Islet of Langerhans (tissue), 1 donor: ENCODE results near the gene TBC1D1.
A peak's percentile ranks its signal among the peaks of the same experiment; 100 is the strongest.
"Not testable (repeated sequence)": the region's sequence is repeated elsewhere in the genome, so short reads cannot be mapped to it uniquely, and the experiment has no call there.

ENCODE experiments used
- FAIRE-seq: peaks from one replicate; lab custom pipeline; 2011; peaks lifted over from hg19 to GRCh38; lab: Jason Lieb, UNC

Gene TBC1D1

DNA sequence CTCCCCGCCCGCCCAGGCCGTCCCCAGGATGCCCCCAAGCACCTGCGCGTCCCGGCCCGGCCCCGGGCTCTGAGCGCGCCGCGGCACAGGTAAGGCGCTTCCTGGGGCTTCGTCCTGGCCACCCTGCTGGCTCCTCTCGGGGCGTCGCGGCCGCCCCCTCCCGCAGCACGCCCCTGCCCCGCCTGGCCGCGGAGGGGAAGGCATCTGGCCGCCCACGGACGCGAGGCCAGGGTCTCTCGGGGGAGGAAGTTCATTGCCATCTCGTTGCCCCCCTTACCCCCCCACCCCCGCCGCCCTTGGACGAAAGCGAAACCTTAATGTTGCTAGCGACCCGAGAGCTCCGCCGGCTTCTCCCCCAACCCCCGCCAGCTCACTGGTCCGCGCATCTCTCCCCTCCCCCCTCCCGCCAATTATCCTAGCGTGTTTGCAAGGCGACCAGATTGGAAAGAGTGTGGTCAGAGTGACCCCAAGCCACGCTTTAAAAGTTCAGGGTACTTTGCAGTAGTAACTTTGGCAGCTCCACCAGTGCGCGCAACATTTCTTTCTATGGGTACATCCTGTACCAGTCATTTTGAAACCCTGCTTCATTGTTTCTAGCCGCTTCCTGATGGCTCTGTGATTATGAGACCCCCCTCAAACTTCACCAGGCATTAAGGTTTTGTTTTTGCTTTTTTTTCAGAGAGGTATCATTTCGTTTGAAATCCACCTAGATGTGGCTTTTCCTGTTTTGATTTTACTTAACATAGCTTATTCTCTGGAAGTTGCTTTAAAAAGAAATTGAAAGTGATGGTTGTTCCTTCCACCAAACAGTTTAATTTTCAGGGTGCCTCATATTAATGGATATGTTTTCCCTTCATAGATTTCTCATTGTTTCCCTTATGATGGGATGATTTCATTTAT lies 626 bp downstream of the TBC1D1 start:
- FAIRE-seq = no peak

DNA sequence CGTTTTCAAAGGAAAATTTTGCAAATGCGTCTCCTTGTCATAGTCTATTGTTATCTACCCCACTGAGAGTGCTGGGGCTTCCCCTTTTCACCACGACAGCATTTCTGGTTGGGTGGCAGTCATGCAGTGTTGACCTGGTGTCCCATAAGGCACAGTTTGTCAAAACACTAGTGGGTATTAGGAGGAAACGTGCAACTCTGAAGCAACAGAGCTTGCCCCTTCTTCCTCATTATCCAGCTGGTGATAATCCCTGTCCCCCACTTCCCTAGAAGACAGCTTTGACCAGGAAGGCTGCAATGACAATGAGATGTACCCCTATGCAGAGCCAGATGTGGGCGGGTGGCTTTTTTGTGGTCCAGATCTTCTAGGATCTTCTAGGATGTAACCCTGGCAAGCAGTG lies 1.8 kb downstream of the TBC1D1 start:
- no peak for FAIRE-seq

DNA sequence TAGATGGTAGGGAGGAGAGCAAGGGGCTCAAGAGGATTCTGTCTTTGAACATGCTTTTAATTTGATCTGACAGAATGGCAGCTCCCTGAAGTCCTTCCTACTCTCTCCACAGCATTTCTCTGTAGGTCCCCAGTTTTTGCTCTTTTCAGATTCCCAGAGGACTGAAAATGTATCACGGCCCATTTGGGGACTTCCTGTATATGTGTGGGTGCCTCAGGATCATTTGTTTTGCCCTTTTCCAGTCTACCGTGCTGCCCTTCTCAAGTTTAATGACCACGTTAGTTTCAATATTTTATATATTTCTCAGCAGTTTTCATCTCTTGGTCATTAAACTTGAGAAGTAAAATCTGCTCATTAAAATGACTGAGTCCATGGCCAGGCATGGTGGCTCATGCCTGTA lies 2.3 kb downstream of the TBC1D1 start:
- no peak for FAIRE-seq

DNA sequence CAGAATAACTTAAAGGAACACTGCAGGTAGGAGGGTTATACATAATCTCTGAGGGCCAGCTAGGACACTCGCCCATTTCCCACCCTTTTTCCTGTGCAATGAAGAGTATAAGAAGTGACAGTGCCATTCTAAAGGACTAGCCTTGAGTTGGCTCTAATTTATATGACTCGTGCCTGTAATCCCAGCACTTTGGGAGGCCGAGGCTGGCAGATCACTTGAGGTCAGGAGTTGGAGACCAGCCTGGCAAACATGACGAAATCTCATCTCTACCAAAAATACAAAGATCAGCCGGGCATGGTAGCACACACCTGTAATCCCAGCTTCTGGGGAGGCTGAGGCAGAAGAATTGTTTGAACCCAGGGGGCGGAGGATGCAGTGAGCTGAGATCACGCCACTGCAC lies 4.4 kb downstream of the TBC1D1 start:
- no peak for FAIRE-seq

DNA sequence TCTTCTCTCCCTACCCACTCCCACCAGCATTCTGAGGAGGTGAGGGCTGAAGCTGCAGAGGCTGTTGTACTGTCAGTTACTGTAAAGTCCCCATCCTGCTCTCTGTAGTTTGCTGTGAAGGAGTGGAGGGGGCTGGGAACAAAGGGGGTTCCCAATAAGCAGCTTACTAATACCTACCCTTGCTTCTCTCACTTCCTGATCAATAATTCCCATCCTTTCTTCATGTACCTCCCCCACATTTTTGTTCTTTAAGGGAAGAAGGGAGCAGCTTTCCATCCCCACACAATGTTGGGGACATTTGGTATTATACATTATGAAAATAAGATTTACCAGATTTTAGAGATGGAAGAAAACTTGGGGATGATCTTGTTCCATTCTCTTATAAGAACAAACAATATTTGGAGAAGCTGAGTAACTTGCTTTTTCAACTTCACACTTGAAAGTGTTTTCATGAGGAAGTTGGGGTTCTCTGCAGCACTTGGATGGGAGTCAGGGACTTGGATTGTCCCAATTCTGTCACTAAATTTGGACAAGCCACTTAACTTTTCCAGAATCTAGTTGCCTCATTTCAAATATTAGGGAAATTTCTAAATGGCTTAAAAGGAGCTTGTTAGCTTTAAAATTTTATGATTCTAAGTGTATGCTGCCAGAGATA lies 5.4 kb downstream of the TBC1D1 start:
- FAIRE-seq = no peak

DNA sequence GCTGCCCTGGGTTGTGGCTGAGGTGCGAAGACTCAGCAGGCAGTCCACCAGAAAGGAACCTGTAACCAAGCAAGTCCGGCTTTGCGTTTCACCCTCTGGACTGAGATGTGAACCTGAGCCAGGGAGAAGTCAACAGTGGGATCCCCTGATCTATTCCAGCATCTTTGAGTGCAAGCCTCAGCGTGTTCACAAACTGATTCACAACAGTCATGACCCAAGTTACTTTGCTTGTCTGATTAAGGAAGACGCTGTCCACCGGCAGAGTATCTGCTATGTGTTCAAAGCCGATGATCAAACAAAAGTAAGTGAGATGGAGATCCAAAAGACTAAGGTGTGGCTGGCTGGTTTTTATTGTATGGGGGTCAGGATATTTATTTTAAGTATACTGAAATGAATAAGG lies 11.3 kb downstream of the TBC1D1 start:
- FAIRE-seq = no peak

DNA sequence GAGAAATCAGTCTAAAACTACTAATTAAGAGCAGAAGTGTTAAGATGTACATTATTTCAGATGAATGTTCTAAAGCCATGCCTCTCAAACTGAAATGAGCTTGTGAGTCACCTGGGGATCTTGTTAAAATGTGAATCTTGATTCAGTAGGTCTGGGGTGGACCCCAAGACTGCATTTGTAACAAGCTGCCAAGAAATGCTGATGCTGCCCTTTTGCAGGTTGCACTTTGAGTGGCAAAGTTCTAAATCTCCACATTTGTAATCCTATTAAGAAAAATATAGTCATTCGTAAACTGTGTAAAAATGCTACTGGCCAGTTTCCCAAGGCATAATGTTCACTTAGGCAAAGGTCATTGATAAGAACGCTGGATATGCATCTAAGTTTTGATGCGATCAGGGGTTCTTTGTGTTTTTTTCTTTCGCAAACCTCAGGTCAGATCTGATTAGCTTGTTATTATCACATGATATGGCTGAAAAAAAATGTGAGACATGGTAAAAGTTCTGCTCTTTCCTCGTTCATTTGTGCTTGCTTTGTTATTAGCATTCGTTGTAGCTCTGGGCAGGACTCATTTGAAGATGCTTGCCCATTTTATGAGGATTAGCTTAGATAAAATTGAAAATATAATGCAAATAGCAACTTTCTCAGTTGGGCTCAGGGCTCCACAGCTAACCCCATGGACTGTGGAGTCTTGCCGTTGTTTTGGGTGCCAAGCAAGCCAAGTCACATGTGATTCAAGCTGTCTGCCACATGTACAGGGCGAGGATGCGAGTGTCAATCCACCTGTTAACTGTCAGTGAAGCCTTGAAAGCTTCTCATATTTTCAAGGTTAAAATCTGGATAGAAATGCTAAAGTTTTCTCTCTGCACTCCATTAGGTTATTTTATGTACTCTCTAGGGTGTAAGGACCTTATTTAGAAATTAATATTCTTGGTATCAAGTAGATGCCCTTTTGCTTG lies 12.1 kb downstream of the TBC1D1 start:
- FAIRE-seq = no peak

DNA sequence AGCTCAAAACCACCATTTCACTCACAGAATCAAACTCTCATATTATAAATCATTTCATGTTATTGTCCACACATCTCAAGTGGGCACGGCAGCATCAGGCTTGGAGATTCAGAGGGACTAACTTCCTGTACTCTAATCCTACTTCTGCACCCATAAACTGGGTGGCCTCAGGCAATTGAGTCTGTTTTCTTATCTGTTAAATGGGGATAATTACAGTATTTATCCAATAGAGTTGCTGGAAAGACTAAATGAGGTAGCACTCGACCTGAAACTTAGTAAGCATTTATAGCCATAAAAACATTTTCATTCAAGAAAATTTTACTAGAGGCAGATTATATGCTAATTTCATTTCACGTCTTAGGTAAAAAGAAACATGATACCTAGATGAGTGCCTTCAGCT lies 13.0 kb downstream of the TBC1D1 start:
- FAIRE-seq = no peak

DNA sequence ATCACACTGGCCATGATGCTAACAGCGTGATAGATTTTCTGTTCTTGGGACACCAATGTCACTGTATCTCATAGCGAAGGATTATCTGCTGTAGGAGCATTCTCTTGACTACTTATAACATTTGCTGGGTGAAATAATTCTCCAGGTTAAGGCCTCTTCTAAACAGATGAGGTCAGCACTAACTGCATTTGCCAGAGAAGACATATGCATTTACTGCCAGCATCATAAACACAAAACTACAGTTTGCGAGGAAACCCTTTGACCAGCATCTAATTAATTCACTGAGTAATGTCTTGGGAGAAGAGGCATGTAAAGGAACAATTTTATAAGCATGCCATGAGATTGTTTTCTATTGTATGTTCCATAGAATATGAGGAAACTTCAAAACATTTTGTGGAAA lies 13.9 kb downstream of the TBC1D1 start:
- FAIRE-seq = no peak

DNA sequence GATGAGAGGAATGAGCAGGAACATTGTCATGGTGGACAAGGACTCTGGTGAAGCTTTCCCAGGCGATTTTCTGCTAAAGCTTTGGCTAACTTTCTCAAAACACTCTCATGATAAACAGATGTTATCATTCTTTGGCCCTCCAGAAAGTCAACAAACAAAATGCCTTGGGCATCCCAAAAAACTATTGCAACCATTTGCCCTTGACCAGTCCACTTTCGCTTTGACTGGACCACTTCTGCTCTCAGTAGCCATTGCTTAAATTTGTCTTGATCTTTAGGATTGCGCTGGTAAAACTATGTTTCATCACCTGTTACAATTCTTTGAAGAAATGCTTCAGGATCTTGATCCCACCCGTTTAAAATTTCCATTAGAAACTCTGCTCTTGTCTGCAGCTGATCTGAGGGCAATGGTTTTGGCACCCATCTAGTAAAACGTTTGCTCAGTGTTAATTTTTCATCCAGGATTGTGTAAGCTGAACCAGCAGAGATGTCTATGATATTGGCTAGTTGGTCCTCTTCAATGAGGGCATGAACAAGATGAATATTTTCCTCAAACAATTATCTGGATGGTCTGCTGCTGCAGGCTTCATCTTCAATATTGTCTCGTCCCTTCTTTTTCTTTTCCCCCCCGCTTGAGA lies 14.8 kb downstream of the TBC1D1 start:
- FAIRE-seq = no peak

DNA sequence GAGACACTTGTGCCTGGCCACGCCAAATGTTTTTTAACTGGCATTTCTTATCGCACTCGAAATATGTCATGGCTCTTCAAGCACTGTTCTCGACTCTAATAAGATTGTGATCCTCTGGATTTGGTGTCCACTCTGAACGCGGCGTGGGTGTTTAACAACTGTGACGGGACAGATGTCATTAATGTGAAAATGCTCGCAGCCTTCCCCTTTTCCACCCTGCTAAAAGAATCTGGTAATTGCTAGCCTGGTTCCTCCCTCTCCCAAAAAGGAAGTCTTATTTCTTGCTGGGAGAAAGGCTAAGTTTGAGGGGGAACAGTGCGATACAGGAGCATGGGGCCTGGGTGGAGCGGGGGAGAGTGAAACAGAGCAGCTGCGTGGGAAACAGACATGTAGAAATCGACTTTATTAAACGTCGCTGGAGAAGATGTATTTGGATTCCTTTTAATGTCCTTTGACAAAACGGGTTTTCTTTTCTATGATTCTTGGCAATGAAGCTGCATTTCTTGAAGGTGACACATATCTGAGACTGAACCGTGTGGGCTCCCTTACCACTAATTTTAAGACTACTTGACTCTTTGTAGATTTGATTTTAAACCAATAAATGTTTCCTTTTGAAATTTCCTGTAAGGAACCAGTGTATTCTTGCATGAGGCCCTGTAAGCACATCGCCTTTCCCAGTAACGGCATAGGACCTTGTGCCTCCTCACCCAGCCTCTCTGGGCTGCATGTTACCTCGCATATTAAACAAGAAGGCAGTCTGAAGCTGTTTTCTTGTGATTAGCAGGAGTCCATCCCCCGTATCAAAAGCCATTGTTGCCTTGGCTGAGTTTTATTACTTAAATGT lies 17.8 kb downstream of the TBC1D1 start:
- no peak for FAIRE-seq

DNA sequence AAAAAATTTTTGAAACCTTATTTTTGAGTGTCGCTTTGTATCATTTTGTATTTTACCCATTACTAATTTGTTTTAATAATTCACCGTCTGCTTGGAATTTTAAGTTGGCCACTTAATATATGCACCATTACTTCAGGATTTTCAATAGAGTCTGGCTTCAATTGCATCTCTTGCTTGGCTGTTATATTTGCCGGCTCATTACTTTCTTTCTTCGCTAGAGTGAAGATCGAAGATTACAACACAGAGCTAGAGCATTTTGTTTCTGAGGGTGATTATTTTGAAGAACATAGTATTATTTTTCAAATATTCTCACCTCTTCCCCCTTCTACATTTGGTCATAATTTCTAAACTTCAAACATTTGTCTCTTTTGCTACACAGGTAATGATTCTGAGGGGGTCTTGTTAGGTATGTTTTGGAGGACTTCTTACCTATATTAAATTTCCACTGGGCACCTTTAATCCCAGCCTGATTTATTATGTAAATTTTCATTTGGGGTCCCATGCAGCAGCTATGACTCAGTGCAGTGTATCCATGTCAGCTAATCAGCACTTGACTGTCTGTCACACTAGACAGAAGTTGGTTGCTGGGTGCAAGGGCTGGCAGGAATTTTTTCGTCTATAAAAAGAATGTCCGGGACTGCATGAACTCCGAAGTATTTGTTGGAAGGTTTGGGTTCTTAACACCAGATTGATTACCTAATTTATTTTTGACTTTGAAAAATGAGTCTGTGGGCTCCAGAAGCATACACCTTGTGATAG lies 18.6 kb downstream of the TBC1D1 start:
- FAIRE-seq = peak; percentile 64

DNA sequence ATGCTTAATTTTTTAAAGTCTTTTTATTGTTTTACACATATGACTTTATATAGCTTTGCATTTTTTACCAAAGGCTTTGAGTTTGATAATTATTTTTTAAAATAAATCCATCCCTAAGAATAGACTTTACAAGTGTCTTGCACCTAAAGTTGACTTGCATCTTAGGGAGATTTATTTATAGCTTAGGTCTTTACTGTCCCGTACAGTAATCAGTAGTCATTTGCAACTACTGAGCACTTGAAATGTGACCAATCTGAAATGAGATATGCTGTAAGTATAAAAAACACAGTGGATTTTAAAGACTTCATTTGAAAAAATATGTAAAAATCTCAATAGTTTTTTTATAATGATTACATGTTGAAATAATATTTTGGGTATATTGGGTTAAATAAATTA lies 19.2 kb downstream of the TBC1D1 start:
- FAIRE-seq = no peak

DNA sequence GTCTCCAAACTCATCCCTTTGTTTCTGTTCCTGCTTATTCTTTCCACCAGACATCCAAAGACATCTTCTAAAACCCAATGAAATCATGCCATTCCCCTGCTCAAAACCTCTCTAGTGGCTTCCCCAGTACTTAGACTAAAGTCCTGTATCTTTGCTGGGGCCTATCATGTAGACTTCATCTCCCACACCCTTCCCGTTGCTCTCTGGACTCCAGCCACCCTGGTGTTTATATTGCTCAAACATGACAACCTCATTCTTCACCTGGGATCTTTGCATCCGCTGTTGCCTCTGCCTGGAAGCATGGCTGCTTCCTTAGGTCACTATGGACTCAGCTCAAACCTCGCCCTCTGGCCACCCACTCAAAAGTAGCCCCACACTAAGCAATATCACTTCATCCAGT lies 23.7 kb downstream of the TBC1D1 start:
- FAIRE-seq = no peak

DNA sequence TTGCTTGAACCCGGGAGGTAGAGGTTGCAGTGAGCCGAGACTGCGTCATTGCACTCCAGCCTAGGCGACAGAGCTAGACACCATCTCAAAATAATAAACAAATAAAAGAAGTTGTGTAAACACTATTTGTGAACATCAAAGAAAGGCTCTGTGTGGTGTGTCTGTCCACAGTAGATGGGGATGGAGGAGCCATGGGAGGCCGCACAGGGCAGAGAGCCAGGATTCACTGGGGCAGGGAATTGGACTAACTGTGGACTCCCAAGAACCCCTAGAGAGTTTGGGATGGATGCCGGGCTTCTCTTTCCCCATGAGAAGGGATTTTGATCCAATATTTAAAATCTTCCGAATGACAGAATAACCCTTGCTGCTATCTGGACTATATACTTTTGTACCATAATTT lies 26.5 kb downstream of the TBC1D1 start:
- FAIRE-seq = no peak

DNA sequence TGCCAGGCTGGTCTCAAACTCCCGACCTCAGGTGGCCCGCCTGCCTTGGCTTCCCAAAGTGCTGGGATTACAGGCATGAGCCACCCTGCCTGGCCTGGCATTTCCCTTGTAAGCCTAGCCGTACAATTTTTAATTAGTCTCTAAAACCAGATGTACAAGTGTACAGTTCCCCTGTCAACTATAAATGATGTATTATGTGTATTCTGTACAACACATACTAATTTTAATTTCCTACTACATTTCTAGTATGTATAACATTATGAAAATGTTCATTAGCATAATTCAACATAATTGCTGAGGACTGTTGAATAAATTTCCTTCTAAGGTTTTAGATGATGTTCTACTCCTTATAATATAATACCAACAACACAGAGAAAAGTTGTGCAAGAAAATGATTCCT lies 27.8 kb downstream of the TBC1D1 start:
- no peak for FAIRE-seq

DNA sequence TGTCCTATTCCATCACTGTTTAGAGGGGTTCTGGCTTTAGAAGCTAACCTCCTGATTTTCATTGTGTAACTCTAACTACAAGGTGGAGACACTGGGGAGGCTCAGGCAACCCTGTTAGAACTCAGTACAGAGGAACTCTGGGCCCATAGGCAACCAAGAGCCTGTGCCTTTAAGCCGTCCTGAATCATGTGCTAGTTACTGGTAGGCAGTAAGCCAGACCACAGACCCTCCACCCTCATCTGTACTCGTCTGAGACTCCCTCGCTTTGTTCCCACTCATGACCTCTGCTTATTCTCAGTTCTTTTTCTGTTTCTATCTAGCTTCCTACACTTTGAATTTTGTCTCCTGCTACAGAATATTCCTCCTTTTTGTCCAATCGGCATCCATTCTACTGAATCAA lies 31.4 kb downstream of the TBC1D1 start:
- FAIRE-seq = no peak

DNA sequence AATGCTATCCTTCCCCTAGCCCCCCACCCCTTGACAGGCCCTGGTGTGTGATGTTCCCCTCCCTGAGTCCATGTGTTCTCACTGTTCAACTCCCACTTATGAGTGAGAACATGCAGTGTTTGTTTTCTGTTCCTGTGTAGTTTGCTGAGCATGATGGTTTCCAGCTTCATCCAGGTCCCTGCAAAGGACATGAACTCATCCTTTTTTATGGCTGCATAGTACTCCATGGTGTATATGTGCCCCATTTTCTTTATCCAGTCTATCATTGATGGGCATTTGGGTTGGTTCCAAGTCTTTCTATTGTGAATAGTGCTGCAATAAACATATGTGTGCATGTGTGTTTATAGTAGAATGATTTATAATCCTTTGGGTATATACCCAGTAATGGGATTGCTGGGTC lies 32.2 kb downstream of the TBC1D1 start:
- FAIRE-seq = not testable (repeated sequence)

DNA sequence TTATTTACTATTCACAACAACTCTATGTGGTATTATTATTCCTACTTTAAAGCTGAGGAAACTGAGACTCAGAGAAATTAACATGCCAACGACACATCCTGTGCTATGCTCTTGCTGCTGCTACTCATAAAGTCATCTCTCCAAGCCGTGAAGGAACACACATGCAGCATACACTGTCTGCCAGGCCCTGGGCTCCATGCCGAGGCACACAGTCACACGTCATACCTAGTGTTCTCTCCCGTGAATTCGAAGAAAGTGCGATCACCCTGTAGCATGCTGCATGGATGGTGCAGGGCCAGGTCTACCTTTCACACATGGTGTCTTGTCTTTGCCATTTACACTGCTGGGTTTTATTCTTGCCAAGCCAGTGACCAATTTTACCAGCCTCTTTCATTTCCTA lies 34.1 kb downstream of the TBC1D1 start:
- FAIRE-seq = no peak

DNA sequence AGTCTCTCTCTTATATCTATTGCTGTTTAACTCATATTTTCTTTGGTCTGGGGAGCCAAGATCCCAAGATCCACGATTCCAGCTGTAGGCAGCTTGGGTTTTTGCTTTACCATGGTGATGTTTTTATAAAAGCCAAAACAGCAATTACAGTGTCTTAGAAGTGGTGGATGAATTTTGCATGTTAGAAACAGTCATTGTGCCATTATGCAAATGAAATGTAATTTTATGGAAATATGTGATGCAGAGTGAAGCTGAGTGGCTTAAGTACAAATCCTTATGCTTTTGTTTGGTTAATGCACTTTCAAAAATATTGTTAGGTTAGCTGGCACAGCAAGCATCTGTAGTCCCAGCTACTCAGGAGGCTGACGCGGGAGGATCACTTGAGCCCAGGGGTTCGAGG lies 36.5 kb downstream of the TBC1D1 start:
- no peak for FAIRE-seq
